Measurements from ENCODE around the gene VRK1. TPM values are rescaled to one million over a fixed set of nuclear protein-coding genes. Genes with fewer than 3 reads are reported as not detected.

Gene VRK1, protein sequence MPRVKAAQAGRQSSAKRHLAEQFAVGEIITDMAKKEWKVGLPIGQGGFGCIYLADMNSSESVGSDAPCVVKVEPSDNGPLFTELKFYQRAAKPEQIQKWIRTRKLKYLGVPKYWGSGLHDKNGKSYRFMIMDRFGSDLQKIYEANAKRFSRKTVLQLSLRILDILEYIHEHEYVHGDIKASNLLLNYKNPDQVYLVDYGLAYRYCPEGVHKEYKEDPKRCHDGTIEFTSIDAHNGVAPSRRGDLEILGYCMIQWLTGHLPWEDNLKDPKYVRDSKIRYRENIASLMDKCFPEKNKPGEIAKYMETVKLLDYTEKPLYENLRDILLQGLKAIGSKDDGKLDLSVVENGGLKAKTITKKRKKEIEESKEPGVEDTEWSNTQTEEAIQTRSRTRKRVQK
- 17.1 and 19.0 TPM in 2 replicates for total RNA-seq

DNA sequence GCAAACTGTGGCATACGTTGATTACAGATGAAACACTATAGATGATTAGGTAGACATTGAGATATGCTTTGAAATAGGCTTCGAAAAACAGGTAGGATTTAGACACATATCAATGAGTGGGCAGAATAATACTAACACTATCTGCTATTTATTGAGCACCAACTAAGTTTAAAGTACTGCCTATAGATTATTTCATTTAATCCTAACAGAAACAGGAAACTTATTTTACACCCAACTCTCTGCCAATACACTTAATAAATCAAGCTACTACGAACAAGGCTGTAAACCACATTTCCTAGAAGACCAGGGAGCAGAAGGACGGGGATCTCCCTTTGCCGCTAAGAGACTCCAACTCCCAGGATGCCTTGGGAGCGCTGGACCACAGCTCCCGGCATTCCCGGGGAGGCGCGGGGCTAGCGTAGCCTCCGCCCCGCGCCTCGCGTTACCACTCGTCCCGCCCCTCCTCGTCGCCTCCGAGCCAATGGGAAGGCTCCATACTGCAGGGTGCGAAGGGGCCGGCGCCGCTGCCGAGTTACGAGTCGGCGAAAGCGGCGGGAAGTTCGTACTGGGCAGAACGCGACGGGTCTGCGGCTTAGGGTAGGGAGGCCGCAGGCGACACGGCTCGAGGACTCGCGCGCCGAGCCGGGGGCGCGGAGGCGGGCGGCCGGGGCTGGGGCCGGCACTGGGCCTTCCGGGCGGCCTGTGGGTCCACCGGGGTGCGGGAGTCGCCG lies at the start of gene VRK1:
Gene VRK1, plus strand, starts transcription at position 532 of the 731 bp plus-strand sequence. CDS start 36,090 bp downstream, outside the sequence.

